Measurements from ENCODE around the gene HSPA12B. TPM values are rescaled to one million over a fixed set of nuclear protein-coding genes. Genes with fewer than 3 reads are reported as not detected.

Gene HSPA12B
- total RNA-seq, 1 experiment from 2014 or later, result not detected

GRCh38 chr20:3798373-3798768 is 65.9 kb downstream of the HSPA12B start:
- H3K4me3 ChIP-seq (ENCODE audit: low read depth, low read length), result no peak overlapping the region
- POLR2A ChIA-PET, result no interaction called here
- intact Hi-C loops (cut with micrococcal nuclease; ENCODE audit: unreplicated experiment), result no loop called here

DNA sequence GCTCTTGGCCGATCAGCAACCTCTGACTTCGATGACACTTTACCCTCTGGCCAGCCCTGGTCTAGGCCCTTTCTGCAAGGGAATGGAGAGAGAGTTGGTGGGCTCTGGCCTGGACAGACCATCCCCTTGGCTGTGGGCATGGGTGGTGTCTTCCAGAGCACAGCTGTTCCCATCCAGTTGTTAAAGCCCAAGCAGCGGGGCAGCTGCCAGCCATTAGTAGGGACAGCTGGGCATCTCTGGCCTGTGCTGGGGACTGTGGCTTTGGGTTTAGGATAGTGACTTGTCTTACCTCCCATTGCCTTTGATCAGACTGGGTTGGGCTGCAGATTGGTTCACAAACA is 66.4 kb downstream of the HSPA12B start:
- intact Hi-C loops (cut with micrococcal nuclease; ENCODE audit: unreplicated experiment), result no loop called here
- peaks cover 10% of the 10 kb centered on the region for H3K36me3 ChIP-seq (ENCODE audit: control insufficient read depth, insufficient read depth, low read length)

More at GRCh38 chr20:3798373-3798768, 65.9 kb downstream of the HSPA12B start:
- Mint-ChIP-seq H3K27me3 (ENCODE audit: insufficient read depth, unreplicated experiment) (no peaks in the 10 kb centered on the region), H3K4me3 (ENCODE audit: unreplicated experiment) (peak overlapping the region; percentile 84), H3K27ac (ENCODE audit: unreplicated experiment) (peak overlapping the region; percentile 74), H3K4me1 (ENCODE audit: low read depth, unreplicated experiment) (peaks cover 25% of the 10 kb centered on the region), H3K9me3 (ENCODE audit: unreplicated experiment) (no peaks in the 10 kb centered on the region), H3K36me3 (ENCODE audit: insufficient read depth, unreplicated experiment) (peaks cover 33% of the 10 kb centered on the region)
- Histone ChIP-seq H3K9me3 (no peaks in the 10 kb centered on the region), H3K4me1 (peaks cover 36% of the 10 kb centered on the region), H3K36me3 (ENCODE audit: control insufficient read depth, insufficient read depth, low read length) (peaks cover 8% of the 10 kb centered on the region), H3K27me3 (replicated peaks; ENCODE audit: control insufficient read depth, insufficient read depth, low read length) (no peaks in the 10 kb centered on the region)
- CTCF ChIA-PET, result interaction anchor here (0.7 to 2.5 kb wide), 2 partner anchors 20 kb away, joined by 7 to 9 read pairs; no protein-coding TSS in a partner anchor
- no TSS peak for BruUV-seq (replicated peaks)
- no peak for DNase-seq
- TF ChIP-seq, protein P1, sequence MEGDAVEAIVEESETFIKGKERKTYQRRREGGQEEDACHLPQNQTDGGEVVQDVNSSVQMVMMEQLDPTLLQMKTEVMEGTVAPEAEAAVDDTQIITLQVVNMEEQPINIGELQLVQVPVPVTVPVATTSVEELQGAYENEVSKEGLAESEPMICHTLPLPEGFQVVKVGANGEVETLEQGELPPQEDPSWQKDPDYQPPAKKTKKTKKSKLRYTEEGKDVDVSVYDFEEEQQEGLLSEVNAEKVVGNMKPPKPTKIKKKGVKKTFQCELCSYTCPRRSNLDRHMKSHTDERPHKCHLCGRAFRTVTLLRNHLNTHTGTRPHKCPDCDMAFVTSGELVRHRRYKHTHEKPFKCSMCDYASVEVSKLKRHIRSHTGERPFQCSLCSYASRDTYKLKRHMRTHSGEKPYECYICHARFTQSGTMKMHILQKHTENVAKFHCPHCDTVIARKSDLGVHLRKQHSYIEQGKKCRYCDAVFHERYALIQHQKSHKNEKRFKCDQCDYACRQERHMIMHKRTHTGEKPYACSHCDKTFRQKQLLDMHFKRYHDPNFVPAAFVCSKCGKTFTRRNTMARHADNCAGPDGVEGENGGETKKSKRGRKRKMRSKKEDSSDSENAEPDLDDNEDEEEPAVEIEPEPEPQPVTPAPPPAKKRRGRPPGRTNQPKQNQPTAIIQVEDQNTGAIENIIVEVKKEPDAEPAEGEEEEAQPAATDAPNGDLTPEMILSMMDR (IDR thresholded peaks at IDR 0.05; ENCODE audit: insufficient read depth in 1 of 2, low read depth in 1 of 2, low read length in 1 of 2, severe bottlenecking in 1 of 2, unreplicated experiment in 1 of 2), result no peak

GRCh38 chr20:3800256-3800877 is 67.9 kb downstream of the HSPA12B start:
- H3K36me3 Mint-ChIP-seq (ENCODE audit: insufficient read depth, unreplicated experiment), result peaks cover 44% of the 10 kb centered on the region
- Histone ChIP-seq H3K4me3 (ENCODE audit: low read depth, low read length) (no peak overlapping the region), H3K9me3 (no peaks in the 10 kb centered on the region), H3K4me1 (peaks cover 36% of the 10 kb centered on the region), H3K36me3 (ENCODE audit: control insufficient read depth, insufficient read depth, low read length) (peaks cover 10% of the 10 kb centered on the region), H3K27me3 (replicated peaks; ENCODE audit: control insufficient read depth, insufficient read depth, low read length) (no peaks in the 10 kb centered on the region)
- H3K27me3 Mint-ChIP-seq (ENCODE audit: insufficient read depth, unreplicated experiment), result no peaks in the 10 kb centered on the region
- peaks cover 25% of the 10 kb centered on the region for H3K4me1 Mint-ChIP-seq (ENCODE audit: low read depth, unreplicated experiment)
- TF ChIP-seq, protein P1 (IDR thresholded peaks at IDR 0.05; ENCODE audit: insufficient read depth in 1 of 2, low read depth in 1 of 2, low read length in 1 of 2, severe bottlenecking in 1 of 2, unreplicated experiment in 1 of 2), result no peak
- H3K9me3 Mint-ChIP-seq (ENCODE audit: unreplicated experiment), result no peaks in the 10 kb centered on the region
- ChIA-PET POLR2A (interaction anchor here (1.2 kb wide), 1 partner anchor 14 kb away, joined by 3 read pairs; the partner anchor contains the start of gene CENPB), CTCF (interaction anchor here (1.1 to 2.5 kb wide), 2 partner anchors 13 to 18 kb away, joined by 3 to 9 read pairs; no protein-coding TSS in a partner anchor)
- H3K27ac Mint-ChIP-seq (ENCODE audit: unreplicated experiment), result peak overlapping the region; percentile 70
- no peak for DNase-seq
- BruUV-seq (replicated peaks), result no TSS peak
- intact Hi-C loops (cut with micrococcal nuclease; ENCODE audit: unreplicated experiment), result loop anchor here (1.0 kb wide), 1 partner anchor 18 kb away; no protein-coding TSS in a partner anchor
- H3K4me3 Mint-ChIP-seq (ENCODE audit: unreplicated experiment), result peak overlapping the region; percentile 9

More for the DNA sequence above, 66.4 kb downstream of the HSPA12B start:
- no peak for DNase-seq
- CTCF ChIA-PET, result interaction anchor here (2.5 kb wide), 1 partner anchor 20 kb away, joined by 9 read pairs; no protein-coding TSS in a partner anchor
- Histone ChIP-seq H3K27me3 (replicated peaks; ENCODE audit: control insufficient read depth, insufficient read depth, low read length) (no peaks in the 10 kb centered on the region), H3K4me3 (ENCODE audit: low read depth, low read length) (no peak overlapping the region), H3K4me1 (peaks cover 36% of the 10 kb centered on the region), H3K9me3 (no peaks in the 10 kb centered on the region)
- POLR2A ChIA-PET, result interaction anchor here (1.1 kb wide), 1 partner anchor 19 kb away, joined by 4 read pairs; no protein-coding TSS in a partner anchor
- no peaks in the 10 kb centered on the region for H3K27me3 Mint-ChIP-seq (ENCODE audit: insufficient read depth, unreplicated experiment)
- peaks cover 38% of the 10 kb centered on the region for H3K36me3 Mint-ChIP-seq (ENCODE audit: insufficient read depth, unreplicated experiment)
- H3K27ac Mint-ChIP-seq (ENCODE audit: unreplicated experiment), result no peak overlapping the region
- TF ChIP-seq, protein P1 (IDR thresholded peaks at IDR 0.05; ENCODE audit: insufficient read depth in 1 of 2, low read depth in 1 of 2, low read length in 1 of 2, severe bottlenecking in 1 of 2, unreplicated experiment in 1 of 2), result no peak
- no TSS peak for BruUV-seq (replicated peaks)
- peaks cover 25% of the 10 kb centered on the region for H3K4me1 Mint-ChIP-seq (ENCODE audit: low read depth, unreplicated experiment)
- no peaks in the 10 kb centered on the region for H3K9me3 Mint-ChIP-seq (ENCODE audit: unreplicated experiment)
- H3K4me3 Mint-ChIP-seq (ENCODE audit: unreplicated experiment), result no peak overlapping the region

All from Caco-2 (cell line).